NCI-H2196 (cell line): ENCODE measurements around the gene GSG1L.

ENCODE experiments used
- DNase-seq: peaks from one replicate; lab custom pipeline; 2025; ENCODE audit not compliant: unreplicated experiment; lab: John Stamatoyannopoulos, UW

The GSG1L gene

GRCh38 chr16:27778171-27778925, 285.2 kb downstream of the GSG1L start:
- no peak for DNase-seq

DNA sequence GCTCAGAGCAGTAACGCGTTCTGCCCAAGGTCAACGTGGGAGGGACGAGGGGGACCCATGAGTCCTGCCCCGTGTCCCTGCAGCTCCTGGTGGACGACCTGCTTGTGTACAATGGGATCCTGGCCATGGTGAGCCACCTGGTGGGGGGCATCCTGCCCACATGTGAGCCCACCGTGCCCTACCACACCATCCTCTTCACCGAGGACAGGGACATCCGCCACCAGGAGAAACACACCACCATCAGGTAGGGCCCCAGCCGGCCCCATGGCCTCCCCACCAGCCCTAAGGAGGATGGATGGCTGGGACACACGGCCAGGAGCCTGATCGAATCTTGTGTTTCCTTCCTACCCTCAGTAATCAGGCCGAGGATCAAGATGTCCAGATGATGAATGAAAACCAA, 286.0 kb downstream of the GSG1L start:
- DNase-seq: no peak

GRCh38 chr16:27776556-27777225, 286.8 kb downstream of the GSG1L start:
- DNase-seq: no peak

- no peak for DNase-seq
These were observed 288.3 kb downstream of the GSG1L start for GRCh38 chr16:27775254-27775653.

DNA sequence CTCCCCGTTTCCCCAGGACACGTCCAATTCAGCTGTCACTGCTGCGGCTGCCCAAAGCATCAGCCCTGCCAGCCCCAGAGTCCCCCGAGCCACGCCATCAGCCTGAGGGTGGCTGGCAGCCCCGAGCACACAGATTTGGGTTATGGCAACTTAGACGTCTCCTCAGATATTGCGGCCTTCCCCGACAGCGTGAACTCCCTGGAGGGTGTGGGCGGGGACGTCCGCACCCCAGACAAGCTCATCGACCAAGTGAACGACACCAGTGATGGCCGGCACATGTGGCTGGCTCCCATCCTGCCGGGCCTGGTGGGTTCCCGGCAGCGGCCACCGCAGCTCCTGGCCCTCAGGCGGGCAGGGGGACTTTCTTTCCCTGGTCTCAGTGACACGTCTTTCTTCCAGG, 288.7 kb downstream of the GSG1L start:
- DNase-seq: no peak

GRCh38 chr16:27773344-27773743, 290.2 kb downstream of the GSG1L start:
- no peak for DNase-seq

GRCh38 chr16:27772093-27772825, 291.3 kb downstream of the GSG1L start:
- DNase-seq: no peak

DNA sequence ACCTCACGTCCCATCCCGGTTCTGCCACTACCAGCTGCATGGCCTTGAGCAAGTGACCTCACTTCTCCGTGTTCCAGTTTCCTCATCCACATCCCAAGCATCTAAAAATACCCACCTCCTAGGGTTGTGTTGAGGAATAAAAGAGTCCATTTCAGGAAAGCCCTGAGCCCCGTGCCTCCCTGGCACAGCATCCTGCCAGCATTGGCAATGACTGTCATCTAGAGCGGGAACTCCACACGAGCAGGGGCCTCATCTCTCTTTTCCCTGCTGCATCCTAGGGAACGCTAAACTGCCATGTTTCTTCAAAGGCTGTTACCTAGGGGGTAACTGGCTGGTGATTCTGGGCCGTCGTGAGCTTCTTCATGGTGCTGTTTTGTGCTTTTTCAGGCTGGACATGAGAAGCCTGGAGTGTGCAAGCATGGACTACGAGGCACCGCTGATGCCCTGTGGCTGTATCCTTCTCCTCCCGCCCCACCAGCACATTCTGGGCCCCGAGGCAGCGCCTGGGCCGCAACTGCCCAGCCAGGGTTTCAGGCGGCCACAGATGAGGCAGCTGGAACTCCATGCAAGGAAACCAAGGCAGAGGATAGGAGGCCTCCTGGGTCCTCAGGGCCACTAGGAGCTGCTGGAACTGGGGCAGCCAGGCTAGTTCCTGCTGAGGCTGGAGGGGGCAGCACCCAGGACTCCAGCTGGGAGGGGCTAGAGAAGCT, 292.2 kb downstream of the GSG1L start:
- DNase-seq: no peak

GRCh38 chr16:27770271-27771196, 293.0 kb downstream of the GSG1L start:
- DNase-seq: no peak

GRCh38 chr16:27769561-27770255, 293.8 kb downstream of the GSG1L start:
- no peak for DNase-seq

GRCh38 chr16:27768651-27769272, 294.8 kb downstream of the GSG1L start:
- DNase-seq: no peak

DNA sequence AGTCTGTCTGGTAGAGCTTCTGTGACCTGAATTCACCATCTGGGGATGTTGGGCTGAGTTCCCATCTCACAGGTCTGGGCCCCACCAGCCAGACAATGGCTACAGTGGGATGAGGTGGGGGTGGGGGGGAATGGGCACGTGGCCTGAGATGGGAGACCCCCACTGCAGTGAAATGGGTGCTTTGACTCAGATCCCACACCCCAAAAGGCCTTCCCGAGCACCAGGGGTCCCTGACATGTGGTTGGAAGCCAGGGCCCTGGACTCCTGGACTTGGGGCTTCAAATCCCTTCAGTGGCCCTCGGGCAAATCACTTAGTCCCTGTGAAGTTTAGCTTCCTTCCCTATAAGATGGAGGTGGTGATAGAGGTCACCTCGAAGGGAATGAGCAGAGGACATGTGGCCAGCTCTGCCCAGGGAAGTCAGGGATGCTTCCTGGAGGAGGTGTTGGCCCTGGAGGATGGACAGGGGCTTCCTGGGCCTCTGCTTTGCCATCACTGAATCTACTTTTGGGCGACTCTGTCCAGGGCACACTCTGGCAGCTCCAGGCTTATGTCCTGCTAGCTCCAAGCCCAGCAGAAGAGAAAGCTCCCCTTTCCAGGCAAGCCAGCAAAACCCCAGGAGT, 295.4 kb downstream of the GSG1L start:
- DNase-seq: no peak

DNA sequence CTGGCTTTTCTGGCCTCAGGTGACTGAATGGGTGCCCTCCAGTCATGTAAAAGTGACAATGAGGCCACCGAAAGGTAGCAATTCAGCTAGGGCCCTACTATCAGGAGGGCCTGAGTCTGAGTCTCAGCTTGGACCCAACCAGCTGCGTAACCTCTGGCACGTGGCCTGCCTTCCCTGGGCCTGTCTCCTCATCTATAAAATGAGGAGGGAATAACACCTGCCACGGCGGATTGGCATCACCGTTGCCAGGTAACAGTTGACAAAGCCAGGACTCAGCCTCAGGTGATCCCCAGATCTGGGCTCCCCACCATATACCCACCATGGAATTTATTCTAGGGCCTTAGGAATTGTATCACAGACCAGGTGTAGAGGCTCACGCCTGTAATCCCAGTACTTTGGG, 296.4 kb downstream of the GSG1L start:
- no peak for DNase-seq

- DNase-seq: no peak
These were observed 297.1 kb downstream of the GSG1L start for GRCh38 chr16:27766236-27766925.

DNA sequence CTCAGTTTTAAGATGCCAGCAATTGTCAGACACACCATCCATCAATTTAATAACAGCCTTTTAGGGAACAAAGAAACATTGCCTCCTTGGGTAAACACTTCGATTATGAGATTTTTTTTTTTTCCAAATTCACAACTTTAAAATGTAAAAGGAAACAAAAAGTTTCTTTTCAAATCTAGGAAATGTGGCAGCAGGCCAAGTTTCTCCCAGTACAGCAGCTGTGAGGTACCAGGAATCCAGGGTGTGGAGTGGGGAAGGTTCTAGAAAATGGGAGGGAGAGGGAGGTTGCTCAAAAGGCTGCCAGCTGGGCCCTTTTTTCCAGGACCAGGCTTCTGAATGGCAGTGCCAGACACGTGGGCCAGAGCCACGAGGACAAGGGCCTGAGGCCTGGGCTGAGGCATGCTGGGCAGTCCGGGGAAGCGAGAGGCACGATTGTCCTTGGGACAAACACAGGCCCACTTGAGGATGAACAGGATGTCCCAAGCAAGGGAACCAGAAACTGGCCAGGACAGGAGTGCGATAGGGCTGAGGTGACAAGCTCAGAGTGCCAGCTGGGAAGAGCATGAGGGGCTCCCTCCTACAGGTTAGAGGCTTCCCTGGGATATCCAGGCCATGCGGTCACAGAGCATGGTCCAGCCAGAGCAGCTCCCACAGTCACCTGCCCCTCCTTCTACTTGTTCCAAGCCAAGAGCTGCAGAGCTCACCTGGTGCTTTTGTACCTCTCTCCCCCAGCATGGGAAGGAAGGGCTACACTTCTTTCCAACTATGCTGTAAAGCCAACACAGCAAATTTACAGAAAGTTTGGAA, 298.4 kb downstream of the GSG1L start:
- DNase-seq: no peak

- DNase-seq: no peak
These were observed 299.1 kb downstream of the GSG1L start for GRCh38 chr16:27764427-27764826.

DNA sequence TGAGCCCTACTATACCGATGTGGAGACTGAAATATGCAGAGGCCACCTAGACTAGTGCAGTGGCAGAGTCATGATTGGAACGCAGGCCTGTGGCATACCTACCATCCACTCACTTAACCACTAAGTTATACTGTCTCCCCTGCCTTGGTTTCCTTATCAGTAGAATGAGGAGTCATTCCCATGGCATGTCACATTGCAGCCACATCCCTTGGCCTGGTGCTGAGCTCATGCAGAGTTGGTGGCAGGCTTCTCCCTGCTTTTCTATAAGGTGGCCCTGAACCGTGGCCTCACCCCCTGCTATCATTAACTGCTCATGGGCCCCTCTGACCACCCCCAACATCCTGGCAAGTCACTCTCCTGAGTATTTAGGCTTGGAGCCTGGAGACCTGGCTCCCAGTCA, 301.1 kb downstream of the GSG1L start:
- DNase-seq: no peak
